Measurements from ENCODE around the gene MYO1B. TPM values are rescaled to one million over a fixed set of nuclear protein-coding genes. Genes with fewer than 3 reads are reported as not detected.
A peak's percentile ranks its signal among the peaks of the same experiment; 100 is the strongest.

The MYO1B gene
- total RNA-seq, 2 donors from 2014 or later, result 18.6 to 26.3 TPM

DNA sequence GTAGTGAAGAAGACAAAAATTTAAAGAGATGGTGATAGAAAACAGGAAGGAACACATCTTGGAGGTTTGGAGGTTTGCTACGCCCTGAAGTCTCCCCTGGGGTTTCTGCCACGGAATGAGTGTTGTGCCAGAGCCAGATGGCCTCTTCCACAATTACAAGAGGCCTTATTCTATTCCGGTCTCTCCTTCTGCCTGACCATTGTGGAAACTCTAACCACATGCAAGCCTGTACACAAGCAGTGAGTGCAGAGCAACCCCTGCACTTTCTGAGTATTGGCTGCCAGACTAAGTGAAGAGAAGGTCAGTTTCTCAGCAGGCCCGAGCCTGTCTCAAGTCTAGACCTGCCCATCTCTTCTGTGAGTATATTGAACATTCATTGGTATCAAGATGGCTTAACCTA lies 22.7 kb upstream of the MYO1B start:
- DNase-seq (peak; percentile 30), ATAC-seq (peak; percentile 67 to 90)
- intact Hi-C loops (cut with DNase I), result no loop called here

- ATAC-seq (peak; percentile 31 to 64), DNase-seq (no peak)
- intact Hi-C loops (cut with DNase I), result no loop called here
Observed at GRCh38 chr2:191222952-191223351, 22.3 kb upstream of the MYO1B start.

- ATAC-seq (no peak), DNase-seq (no peak)
- intact Hi-C loops (cut with DNase I), result no loop called here
Observed at GRCh38 chr2:191225126-191225525, 20.1 kb upstream of the MYO1B start.

DNA sequence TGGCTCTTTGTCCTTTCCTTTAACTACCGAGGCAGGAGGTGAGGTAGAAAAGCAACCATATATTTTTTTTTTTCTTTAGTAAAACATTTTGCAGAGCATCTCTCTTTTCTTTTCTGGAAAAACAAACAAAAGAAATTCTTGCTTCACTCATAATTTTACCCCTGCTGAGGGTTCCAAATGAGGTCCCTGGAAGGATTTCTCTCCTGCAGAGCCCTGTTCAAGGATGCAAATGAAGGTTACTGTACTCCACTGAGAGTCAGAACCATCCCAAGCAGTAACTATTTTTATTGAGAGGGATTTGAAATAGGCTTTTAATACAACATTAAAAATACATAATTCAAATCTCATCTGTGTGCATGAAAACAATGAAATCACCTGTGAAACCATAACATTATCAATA lies 19.5 kb upstream of the MYO1B start:
- no peak for DNase-seq
- no peak for ATAC-seq
- intact Hi-C loops (cut with DNase I), result no loop called here

DNA sequence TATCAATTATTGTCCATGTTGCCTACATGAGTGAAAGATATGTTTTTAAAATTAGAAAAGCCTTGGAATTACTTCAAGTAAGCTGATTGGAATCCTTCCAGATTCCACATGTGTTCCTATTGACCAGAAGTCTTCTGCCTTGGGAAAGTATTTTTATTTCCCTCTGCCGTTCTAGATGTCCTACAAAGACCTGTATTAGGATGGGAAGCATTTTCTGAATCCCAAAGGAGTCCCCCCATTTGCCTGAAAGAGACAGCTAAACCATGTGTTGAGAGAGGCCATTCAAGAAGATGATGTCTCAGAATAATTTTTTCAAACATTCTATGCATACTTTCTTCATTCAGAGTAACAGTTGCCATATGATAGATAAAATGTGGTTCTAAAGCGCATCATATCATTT lies 19.0 kb upstream of the MYO1B start:
- DNase-seq, result no peak
- no peak for ATAC-seq
- intact Hi-C loops (cut with DNase I), result no loop called here

- ATAC-seq (no peak), DNase-seq (no peak)
- intact Hi-C loops (cut with DNase I), result no loop called here
Observed at GRCh38 chr2:191228333-191228732, 16.9 kb upstream of the MYO1B start.

DNA sequence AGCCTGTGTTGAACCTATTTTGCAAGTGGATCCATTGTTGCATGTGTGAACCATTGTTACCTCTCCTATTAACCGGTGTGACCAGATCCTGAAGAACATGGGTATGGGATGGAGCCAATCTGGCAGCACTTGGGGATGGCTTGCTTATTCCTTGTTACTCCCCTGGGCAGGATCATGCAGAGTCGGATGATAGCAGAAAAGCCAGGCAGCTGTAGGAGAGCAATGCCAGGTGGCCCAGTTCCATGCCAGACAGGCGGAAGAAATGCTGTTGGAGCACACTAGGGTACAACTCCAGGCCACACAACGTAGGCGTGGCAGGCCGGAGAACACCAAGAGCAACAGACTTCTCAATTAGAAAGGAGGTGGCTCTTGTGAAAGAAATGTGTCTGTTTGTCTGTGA lies 16.3 kb upstream of the MYO1B start:
- peak; percentile 83 to 97 for ATAC-seq
- DNase-seq, result peak; percentile 39

GRCh38 chr2:191230174-191230573 lies 15.0 kb upstream of the MYO1B start:
- intact Hi-C loops (cut with DNase I), result loop anchor here in 1 of 2 donors (10.0 kb wide), 1 partner anchor 275 kb away; no protein-coding TSS in a partner anchor
- DNase-seq (no peak), ATAC-seq (peak in 1 of 2 donors; percentile 73)

More for the DNA sequence above, 16.3 kb upstream of the MYO1B start:
- intact Hi-C loops (cut with DNase I), result no loop called here

- intact Hi-C loops (cut with DNase I), result loop anchor here in 1 of 2 donors (10.0 kb wide), 1 partner anchor 273 kb away; no protein-coding TSS in a partner anchor
- DNase-seq (no peak), ATAC-seq (peak in 1 of 2 donors; percentile 8)
Observed at GRCh38 chr2:191231995-191232394, 13.2 kb upstream of the MYO1B start.

DNA sequence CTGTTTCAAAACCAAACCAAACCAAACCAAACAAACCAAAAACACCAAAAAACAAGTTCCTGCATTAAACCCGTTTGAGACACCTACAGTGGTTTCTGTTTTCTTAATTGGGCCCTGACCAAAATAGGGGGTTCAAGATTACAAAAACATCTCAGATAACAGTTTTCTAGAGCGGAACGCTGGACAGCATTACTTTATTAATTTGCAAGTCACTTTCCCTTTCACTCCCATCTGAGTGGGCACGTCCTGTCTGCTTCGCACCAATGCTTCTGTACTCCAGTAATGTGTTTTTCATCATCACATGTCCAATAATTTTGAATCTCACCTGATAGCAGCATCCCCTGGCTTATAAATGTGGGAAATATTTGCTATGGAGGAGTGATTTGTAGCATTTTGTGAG lies 11.7 kb upstream of the MYO1B start:
- ATAC-seq (no peak), DNase-seq (no peak)
- intact Hi-C loops (cut with DNase I), result loop anchor here in 1 of 2 donors (10.0 kb wide), 1 partner anchor 271 kb away; no protein-coding TSS in a partner anchor

GRCh38 chr2:191234376-191234775 lies 10.8 kb upstream of the MYO1B start:
- no peak for DNase-seq
- ATAC-seq, result no peak
- intact Hi-C loops (cut with DNase I), result loop anchor here in 1 of 2 donors (10.0 kb wide), 1 partner anchor 270 kb away; no protein-coding TSS in a partner anchor

- DNase-seq (no peak), ATAC-seq (no peak)
- intact Hi-C loops (cut with DNase I), result loop anchor here in 1 of 2 donors (10.0 kb wide), 1 partner anchor 134 kb away; no protein-coding TSS in a partner anchor
Observed at GRCh38 chr2:191240871-191241270, 4.3 kb upstream of the MYO1B start.

DNA sequence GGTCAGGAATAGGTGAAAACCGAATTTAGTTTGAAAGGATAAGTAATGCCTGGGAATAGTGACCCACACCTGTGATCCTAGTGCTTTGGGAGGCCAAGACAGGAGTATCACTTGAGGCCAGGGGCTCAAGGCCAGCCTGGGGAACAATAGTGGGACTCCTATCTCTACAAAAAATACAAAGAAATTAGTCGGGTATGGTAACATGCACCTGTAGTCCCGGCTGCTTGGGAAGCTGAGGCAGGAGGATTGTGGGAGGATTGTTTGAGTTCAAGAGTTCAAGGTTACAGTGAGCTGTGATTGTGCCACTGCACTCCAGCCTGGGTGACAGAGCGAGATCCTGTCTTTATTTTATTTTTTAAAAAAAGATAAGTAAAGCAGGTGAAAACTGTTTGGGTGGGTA lies 3.8 kb upstream of the MYO1B start:
- DNase-seq, result no peak
- intact Hi-C loops (cut with DNase I), result loop anchor here in 1 of 2 donors (10.0 kb wide), 1 partner anchor 133 kb away; no protein-coding TSS in a partner anchor
- ATAC-seq, result no peak

DNA sequence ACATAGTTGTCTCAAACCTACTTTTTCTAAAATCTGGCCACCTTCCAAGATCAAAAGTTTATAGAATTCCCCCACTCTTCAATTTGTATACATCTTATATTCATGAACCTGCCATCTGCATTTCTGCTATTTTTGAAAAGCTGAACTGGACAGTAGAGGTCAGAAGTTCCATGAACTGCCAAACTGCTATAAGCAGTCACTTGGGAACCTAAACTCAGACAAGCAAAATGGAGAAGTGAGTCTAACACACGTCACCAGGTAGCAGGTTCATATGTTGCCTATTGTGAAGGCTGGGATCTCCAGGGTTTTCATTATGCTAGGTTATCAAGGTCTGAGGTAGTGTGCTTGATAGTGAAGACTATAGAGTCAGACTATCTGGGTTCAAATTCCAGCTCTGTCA lies 2.0 kb upstream of the MYO1B start:
- DNase-seq (no peak), ATAC-seq (no peak)
- intact Hi-C loops (cut with DNase I), result loop anchor here in 1 of 2 donors (10.0 kb wide), 1 partner anchor 132 kb away; no protein-coding TSS in a partner anchor

- no peak for DNase-seq
- intact Hi-C loops (cut with DNase I), result loop anchor here in 1 of 2 donors (10.0 kb wide), 1 partner anchor 130 kb away; no protein-coding TSS in a partner anchor
- no peak for ATAC-seq
Observed at GRCh38 chr2:191244350-191244749, 854 bp upstream of the MYO1B start.

GRCh38 chr2:191245869-191246531 lies 796 bp downstream of the MYO1B start:
- ATAC-seq (peak; percentile 62 to 70), DNase-seq (peak; percentile 65)
- intact Hi-C loops (cut with DNase I), result loop anchor here in 1 of 2 donors (10.0 kb wide), 1 partner anchor 129 kb away; no protein-coding TSS in a partner anchor

DNA sequence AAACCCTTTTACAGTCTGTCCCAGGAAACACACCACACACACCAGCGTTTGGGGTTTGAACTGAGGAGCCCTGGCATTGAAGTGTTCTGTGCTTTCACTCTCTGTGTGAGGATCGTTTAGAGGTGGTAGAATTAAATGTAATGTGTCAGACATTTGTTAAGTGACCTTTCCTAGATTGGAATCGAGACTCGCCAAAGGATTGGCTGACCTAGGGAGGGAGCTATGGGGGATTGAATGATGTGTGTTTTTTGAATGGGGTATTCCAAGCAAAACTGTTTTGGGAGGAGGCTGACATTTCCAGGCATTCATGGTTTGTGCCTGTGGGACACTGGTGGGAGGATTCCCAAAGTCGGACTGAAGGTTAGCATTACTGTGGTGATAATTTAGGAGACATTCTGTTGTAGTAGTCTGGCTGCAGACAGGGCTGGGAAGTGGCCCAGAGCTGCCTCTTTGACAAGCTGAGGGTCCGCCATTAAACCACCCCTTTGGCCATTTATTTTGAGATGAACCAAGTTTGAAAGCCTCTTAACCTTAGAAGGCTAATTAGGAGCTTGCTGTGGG lies 1.7 kb downstream of the MYO1B start:
- ATAC-seq, result peak; percentile 4 to 28
- intact Hi-C loops (cut with DNase I), result loop anchor here in 1 of 2 donors (10.0 kb wide), 1 partner anchor 128 kb away; no protein-coding TSS in a partner anchor
- no peak for DNase-seq

DNA sequence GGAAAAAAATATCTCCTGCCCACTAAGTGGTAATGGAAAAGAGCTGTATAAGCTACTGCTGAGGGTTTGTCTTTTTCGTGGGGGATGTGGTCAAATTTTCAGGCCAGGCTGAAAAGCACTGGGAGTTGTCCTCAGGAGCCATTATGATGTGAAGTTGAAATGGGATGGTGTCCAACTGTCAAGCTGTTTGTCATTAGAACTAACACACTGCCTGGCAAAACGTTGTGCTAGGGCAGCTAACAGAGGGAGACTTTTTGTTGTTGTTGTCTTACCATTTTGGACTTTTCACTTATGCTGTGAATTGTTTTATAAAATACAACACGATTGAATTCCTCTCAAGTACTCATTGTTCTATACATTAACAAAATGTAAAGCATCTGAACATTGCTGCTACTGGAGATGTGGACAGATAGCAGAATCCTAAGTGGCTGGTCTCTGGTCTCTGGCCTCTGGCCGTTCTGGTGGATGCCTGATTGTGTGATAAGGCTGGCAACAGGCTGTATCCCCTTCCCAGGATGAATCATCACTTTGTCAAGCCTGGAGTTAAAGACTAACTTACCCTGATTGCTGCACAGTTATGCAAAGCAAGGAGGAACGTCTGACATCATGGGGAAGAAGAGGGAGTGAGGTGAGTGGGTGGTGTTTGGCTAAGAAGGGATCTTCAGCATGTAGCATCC lies 2.3 kb downstream of the MYO1B start:
- DNase-seq (no peak), ATAC-seq (peak in 1 of 2 donors; percentile 70)
- intact Hi-C loops (cut with DNase I), result loop anchor here in 1 of 2 donors (10.0 kb wide), 1 partner anchor 127 kb away; no protein-coding TSS in a partner anchor

- intact Hi-C loops (cut with DNase I), result loop anchor here in 1 of 2 donors (10.0 kb wide), 1 partner anchor 126 kb away; no protein-coding TSS in a partner anchor
- no peak for ATAC-seq
- DNase-seq, result no peak
Observed at GRCh38 chr2:191249156-191249813, 4.1 kb downstream of the MYO1B start.
